ENCODE measurements around the gene PSG3. TPM values are rescaled to one million over a fixed set of nuclear protein-coding genes. Genes with fewer than 3 reads are reported as not detected.
"Not testable (repeated sequence)": the region's sequence is repeated elsewhere in the genome, so short reads cannot be mapped to it uniquely, and the experiment has no call there.

The PSG3 gene
- total RNA-seq, 1 donor: under 0.01 TPM

DNA sequence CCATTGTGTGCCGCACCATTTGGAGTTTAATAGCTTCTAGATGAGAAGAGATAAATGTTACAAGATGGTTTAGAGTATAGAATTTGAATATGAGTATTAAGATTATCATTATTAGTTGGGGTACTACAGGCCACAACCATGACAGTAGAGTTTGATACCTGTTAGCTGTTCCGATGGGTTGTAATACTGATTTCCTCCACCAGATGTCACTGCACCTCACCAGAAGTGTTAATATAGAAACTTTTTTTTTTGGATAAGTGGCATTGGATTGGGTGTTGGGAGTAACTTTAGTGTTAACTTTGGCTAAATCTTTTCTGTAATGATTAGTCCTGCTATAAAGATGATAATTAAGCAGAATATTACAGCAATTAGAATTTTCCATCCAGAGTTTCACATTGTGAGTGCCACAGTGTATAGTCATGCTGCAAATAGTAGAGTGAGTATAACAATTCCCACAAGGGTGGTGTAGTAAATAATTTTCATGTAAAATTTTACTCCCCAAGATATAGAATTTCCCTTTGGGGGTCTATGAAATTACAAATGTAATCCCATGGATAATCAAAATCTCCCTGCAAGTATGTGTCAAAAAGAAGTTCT, 56.3 kb downstream of the PSG3 start:
- H3K4me3 ChIP-seq (ENCODE audit: low read depth, low read length): no peak overlapping the region
- peak; percentile 35 for DNase-seq (ENCODE audit: low read depth)
- TF ChIP-seq, protein P1, sequence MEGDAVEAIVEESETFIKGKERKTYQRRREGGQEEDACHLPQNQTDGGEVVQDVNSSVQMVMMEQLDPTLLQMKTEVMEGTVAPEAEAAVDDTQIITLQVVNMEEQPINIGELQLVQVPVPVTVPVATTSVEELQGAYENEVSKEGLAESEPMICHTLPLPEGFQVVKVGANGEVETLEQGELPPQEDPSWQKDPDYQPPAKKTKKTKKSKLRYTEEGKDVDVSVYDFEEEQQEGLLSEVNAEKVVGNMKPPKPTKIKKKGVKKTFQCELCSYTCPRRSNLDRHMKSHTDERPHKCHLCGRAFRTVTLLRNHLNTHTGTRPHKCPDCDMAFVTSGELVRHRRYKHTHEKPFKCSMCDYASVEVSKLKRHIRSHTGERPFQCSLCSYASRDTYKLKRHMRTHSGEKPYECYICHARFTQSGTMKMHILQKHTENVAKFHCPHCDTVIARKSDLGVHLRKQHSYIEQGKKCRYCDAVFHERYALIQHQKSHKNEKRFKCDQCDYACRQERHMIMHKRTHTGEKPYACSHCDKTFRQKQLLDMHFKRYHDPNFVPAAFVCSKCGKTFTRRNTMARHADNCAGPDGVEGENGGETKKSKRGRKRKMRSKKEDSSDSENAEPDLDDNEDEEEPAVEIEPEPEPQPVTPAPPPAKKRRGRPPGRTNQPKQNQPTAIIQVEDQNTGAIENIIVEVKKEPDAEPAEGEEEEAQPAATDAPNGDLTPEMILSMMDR (IDR thresholded peaks at IDR 0.05; ENCODE audit: insufficient read depth, low read depth, low read length): peak; percentile 69

GRCh38 chr19:42676326-42676725, 64.0 kb downstream of the PSG3 start:
- not testable (repeated sequence) for DNase-seq (ENCODE audit: low read depth)

GRCh38 chr19:42674549-42674948, 65.7 kb downstream of the PSG3 start:
- not testable (repeated sequence) for DNase-seq (ENCODE audit: low read depth); H3K4me3 ChIP-seq (ENCODE audit: low read depth, low read length)

More at GRCh38 chr19:42676326-42676725, 64.0 kb downstream of the PSG3 start:
- H3K4me3 ChIP-seq (ENCODE audit: low read depth, low read length): not testable (repeated sequence)

Other genes with a start within 250 kb of the PSG3 start
- gene CEACAM1, start 212.0 kb downstream of the PSG3 start, total RNA-seq: under 0.01 and 0.97 TPM in 2 replicates
- not detected in 2 replicates for gene CEACAM8, start 145.6 kb downstream of the PSG3 start, total RNA-seq
- 0.43 TPM in 1 of 2 replicates, not detected in the other for gene PSG8, start 25.2 kb upstream of the PSG3 start, total RNA-seq
- 3.9 and 11.2 TPM in 2 replicates for gene PSG1, start 139.2 kb upstream of the PSG3 start, total RNA-seq
- gene PSG6, start 177.4 kb upstream of the PSG3 start, total RNA-seq: 0.32 and 4.3 TPM in 2 replicates
- gene PSG7, start 196.7 kb upstream of the PSG3 start, total RNA-seq: not detected in 2 replicates

Measured in fibroblast of villous mesenchyme (primary cell).